Fibroblast of peridontal ligament (primary cell): ENCODE data around the gene COLEC12.

Source experiments
- DNase-seq: peaks from one replicate; pipeline ENCODE4 v3.0.0-alpha.2; 2010; ENCODE audit errors: extremely low read depth

COLEC12 gene

DNA sequence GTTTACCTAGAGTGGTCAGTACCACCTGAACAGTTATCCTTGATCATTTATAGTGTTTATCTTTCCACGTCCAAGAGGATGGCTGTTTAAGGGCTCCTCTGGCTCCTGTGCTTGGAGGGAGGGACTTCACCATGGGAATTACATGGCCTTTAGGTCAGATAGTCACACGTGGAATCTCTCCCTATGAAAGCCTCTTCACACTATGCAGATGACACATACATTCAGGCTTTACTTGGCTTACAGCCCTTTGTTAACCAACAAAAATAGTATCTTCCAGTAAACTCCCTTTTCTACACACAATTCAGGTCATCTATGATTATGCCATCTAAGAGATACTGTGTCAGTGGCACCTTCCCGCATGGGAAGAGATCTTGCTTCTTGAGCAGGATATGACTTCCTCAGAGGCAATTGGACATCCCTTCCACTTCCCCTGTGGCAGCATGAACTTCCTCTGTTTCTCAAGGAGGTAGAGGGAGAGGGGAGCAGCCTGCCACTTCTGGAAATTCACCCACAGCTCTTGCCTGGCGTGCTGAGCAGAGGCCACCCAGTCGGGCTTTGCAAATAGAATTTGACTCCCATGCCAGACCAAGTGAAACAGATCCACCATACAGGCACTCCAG is 53.5 kb downstream of the COLEC12 start:
- DNase-seq: peak; percentile 72

DNA sequence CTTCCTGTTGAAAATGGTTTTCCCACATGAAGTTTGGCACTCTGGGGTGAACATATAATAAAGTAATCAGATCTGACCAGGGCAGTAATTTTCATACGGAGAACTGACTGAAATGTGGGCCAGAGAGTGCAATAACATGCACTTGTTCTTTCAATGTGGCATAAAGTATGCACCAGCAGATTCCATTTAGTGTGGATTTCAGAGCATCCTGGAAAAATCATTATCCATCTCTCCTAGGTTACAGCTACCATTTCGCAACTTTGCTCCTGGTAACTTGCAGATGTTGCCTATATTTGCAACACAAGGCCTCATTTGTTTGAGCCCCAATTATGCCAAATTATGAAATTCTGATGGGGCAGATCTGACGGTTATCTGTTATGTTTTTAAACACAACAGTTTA is 55.4 kb downstream of the COLEC12 start:
- peak; percentile 46 for DNase-seq

- DNase-seq: no peak
Measured at GRCh38 chr18:438571-438970, 61.9 kb downstream of the COLEC12 start.

DNA sequence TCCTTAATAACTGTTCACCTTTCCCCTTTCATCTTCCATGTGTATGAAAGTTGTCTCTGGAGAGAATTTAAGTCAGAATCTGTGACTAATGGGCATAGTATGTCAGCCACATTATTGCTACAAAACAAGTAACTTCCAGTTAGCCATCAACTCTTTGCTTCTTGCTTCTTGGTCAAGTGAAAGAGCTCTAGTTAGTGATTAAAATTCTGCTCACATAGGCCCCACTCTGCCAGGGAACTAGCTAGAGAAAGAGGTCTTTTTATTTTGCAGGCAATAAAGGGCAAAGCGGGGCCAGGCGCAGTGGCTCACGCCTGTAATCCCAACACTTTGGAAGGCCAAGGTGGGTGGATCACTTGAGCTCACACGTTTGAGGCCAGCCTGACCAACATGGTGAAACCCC is 64.6 kb downstream of the COLEC12 start:
- peak; percentile 51 for DNase-seq

- DNase-seq: peak; percentile 52
Measured at GRCh38 chr18:434410-434809, 66.1 kb downstream of the COLEC12 start.

- peak; percentile 48 for DNase-seq
Measured at GRCh38 chr18:433960-434359, 66.5 kb downstream of the COLEC12 start.

DNA sequence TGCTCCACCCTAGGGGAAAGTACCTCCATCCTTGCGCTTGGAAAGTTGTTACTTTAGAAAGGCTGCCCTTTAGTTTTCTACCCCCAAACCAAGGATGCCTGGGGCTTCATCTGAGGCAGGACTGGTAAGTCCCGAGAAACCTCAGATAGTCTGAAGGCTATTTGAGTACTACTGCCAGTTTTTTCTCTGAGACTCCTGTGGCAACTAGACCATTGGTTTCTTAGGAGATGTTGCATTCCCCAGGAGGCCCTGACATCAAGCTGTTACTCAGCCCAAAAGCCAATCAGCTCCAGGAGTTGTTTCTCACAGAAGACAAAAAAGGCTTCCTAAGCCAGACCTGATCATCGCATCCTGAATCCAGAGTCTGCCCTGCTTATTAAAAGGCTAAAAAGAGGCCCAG is 67.2 kb downstream of the COLEC12 start:
- peak; percentile 80 for DNase-seq

DNA sequence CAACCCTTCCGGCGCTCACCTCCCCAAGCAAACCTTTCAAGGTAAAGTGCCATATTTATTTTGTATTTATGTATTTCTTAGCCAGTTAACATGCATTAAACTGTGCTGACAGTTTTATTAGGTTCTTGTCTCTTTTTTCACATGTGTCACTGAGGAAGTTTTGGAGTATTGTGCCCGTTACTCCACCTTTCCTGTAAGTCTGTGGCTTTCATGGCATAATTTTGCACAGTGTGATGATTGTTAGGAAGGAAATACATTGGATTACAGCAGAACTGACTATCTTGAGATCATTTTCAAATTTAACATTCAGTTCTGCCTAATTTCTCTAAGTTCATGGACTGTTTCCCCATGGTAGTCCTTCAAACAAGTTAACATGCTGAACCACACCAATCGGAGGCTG is 67.7 kb downstream of the COLEC12 start:
- DNase-seq: no peak

DNA sequence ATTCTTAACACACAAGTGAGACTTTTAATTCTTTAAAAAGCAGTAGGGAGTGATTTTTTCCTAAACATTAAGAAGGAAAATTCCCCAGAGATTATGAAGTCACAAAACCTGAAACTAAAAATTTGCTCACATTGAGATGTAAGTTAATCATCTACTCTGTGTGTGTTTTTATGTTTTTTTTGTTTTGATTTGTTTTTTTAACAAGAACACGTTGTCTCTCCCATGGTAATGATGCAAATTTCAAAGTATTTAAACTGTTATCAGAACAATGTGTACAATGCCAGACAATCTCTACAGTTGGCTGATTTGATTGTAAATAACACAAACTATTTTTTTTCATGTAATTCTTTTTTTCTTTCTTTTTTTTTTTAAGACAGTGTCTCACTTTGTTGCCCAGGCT is 71.5 kb downstream of the COLEC12 start:
- no peak for DNase-seq

DNA sequence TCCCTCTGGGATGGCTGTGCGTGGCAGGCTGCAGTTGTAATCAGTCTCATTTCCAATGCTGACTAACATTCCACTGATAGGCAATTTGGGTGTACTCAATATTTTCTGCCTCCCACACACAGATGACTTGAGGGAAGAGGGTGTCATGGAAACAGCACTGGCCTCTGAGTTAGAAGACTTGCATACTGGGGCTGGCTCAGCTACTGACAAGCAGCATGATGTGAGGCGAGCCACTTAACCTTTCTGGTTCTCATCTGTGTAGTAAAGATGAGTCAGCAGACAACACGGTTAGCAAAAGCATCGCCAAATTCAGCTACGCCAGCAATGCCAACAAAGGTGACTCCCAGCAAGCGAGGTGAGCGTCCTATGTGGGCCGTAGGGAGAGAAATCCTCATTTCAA is 73.5 kb downstream of the COLEC12 start:
- peak; percentile 83 for DNase-seq

DNA sequence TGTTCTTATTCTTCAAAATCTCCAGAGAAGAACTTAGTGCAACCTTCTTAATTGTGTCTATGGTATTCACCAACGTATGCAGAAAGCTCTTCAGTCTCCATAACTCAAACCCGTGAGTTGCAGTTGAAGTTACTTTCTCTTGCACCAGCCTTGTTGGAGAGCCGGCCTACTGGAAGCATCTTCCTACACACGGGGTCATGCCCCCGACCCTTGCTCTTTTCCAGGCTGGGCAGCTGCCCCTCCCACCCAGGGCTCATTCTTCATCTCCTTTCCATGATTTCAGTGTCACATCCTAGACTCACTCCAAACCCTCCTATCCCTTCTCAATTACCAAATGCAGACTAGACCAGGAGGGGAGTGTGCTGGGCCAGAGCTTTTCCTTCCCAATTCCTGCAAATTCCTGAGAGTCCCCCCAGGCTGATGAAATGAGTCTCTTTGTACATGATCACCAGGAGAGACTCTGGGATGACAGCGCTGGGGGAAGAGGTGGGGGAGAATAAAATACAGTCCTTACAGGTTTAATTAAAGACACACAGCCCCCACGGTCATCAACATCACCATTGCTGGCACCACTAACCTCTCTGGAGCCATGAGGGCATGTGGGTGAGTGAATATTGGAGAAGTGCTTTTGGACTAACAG is 75.3 kb downstream of the COLEC12 start:
- DNase-seq: no peak

- no peak for DNase-seq
Measured at GRCh38 chr18:424668-425067, 75.8 kb downstream of the COLEC12 start.

DNA sequence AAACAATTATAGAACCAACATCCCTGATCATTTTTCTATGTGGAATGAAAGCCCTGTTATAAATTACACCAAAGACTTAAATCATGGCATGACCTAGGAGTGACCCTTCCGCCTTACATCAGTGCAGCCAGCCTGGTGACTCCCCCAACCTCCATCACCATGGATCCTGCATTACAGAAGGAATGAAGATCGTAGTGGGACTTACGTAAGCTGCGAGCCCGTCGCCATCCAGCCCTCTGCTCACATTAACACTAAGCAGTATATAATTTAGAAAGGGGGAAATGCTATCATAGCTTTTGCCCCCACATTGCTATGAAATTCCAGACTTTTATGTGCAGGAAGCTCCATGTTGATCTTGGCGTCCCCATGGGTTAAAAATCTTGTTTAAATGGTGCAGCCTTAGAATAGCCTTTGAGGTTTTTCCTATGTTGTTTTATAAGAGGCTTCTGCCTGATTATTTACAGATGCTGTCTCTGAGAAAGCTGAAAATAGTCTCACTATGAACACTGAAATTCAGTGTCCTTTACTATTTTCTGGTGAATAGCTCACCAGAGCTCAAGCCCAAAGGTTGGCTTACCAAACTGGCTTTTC is 76.3 kb downstream of the COLEC12 start:
- DNase-seq: peak; percentile 94

DNA sequence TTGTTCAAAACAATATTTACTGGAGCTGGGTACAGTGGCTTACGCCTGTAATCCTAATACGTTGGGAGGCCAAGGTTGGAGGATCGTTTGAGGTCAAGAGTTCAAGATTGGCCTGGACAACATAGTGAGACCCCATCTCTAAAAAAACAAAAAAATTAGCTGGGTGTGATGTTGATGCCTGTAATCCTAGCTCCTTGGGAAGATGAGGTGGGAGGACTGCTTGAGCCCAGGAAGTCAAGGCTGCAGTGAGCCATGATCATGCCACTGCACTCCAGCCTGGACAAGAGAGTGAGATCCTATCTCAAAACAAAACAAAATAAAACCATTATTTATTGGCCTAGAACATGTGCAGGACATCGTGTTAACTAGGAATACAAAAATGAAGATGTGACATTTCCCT is 77.5 kb downstream of the COLEC12 start:
- no peak for DNase-seq

- peak; percentile 77 for DNase-seq
Measured at GRCh38 chr18:421247-422155, 79.0 kb downstream of the COLEC12 start.

DNA sequence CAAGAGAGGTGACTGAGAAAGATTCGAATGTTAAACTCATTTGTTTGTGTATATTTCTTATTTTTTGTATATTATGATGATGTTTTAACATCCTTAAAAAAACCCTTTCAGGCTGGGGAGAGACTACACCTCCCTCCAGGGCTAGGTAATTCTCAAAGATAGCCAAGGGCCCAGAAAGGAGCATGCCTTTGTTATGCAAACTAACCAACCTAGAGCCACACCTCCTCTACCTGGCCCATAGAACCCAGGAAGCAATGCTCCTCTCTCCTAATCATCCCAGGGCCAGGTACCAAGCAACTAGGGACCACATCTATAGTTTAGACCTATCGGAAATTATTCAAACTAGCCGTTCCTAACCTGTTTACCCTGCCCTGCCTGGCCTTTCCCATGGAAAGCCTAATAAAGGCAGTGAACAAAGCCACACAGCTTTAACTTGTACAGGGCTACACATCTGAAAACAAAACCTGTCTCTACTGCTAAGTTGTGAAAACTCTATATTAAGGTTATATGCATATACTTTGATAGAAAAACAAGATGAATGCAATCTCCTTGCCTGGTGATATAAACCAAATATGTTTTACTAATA is 79.7 kb downstream of the COLEC12 start:
- no peak for DNase-seq

GRCh38 chr18:419541-420175 is 80.8 kb downstream of the COLEC12 start:
- no peak for DNase-seq

- DNase-seq: peak; percentile 54
Measured at GRCh38 chr18:417495-417894, 83.0 kb downstream of the COLEC12 start.

DNA sequence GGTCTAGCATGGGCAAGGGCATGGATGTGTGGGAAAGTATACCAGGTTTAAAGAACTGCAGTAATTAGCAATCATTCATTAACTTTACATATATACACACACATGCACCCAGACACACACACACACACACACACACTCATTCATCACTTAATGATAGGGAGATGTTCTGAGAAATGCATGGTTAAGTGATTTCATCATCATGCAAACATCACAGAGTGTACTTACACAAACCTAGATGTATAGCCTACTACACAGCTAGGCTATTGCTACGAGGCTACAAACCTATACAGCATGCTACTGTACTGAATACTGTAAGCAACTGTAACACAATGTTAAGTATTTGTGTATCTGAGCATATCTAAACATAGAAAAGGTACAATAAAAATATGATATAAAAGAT is 83.6 kb downstream of the COLEC12 start:
- DNase-seq: no peak

DNA sequence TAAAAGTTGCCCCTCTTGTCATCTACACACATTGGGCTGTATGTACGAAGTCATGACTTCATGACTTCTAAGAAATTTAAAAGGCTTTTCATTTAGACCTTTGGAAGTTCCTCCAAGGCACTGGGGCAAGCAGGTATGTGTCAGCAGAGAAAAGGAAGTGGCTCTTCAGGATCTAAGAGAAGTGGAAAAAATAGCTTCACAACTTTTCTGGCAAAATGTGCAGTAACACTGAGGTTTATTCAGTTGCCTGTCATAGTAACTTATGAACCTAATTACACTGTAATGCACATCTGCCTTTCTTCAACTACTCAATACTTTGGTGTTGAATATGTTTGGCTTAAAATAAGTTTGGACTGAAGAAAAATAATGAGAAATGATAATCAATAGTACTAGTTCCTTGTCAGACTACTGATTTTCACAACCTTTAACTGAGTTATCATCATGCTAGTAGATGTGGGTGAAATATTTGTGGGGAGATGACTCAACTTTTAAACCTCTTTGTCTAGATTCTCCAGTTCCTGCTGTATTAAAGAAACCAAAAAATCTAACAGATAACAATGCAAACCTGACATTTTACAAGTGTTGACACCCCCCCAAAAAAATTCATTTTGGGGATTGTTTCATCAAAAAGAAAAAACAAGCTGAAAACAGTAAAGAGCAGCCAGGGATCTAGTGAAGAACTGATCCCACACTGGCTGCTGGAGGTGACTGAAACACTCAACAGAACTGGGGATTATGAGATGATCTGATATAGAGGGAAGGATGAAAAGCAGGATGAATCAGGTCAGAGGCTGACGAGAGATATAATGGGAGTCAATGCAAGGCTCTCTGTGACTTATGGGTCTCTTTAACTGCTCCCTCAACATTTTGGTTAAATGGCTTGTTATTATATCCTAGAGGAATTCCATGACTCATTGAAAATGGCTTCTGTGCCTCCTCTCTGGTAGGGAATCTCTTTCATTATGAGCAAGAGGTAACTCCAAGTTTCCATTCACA is 84.6 kb downstream of the COLEC12 start:
- DNase-seq: peak; percentile 84
